Amygdala (tissue), 56 donors: ENCODE measurements around the gene PHYKPL.
A peak's percentile ranks its signal among the peaks of the same experiment; 100 is the strongest.

Experiments
- DNase-seq, 56 donors: peaks; one replicate each; lab custom pipeline; 2025; lab: John Stamatoyannopoulos, UW

Gene PHYKPL

GRCh38 chr5:178232124-178232919 lies at the start of gene PHYKPL:
TSS of gene PHYKPL (minus strand) at chr5:178232802. CDS start at chr5:178232550, 252 bp downstream.
- peak in 46 of 56 donors; percentile 24 to 84 (median 64) for DNase-seq

- DNase-seq = no peak
Observed at GRCh38 chr5:178282391-178282790, 49.8 kb upstream of the PHYKPL start.

GRCh38 chr5:178281331-178281730 lies 48.7 kb upstream of the PHYKPL start:
- no peak for DNase-seq

GRCh38 chr5:178280631-178281030 lies 48.0 kb upstream of the PHYKPL start:
- no peak for DNase-seq

- peak; percentile 40 to 97 (median 81) for DNase-seq
Observed at GRCh38 chr5:178279723-178280438, 47.3 kb upstream of the PHYKPL start.

GRCh38 chr5:178279026-178279722 lies 46.6 kb upstream of the PHYKPL start:
- DNase-seq = no peak

- no peak for DNase-seq
Observed at GRCh38 chr5:178278358-178279023, 45.9 kb upstream of the PHYKPL start.

GRCh38 chr5:178277866-178278265 lies 45.3 kb upstream of the PHYKPL start:
- DNase-seq = no peak

GRCh38 chr5:178277346-178277745 lies 44.7 kb upstream of the PHYKPL start:
- DNase-seq = no peak

- DNase-seq = no peak
Observed at GRCh38 chr5:178274781-178275537, 42.4 kb upstream of the PHYKPL start.

GRCh38 chr5:178273665-178274541 lies 41.3 kb upstream of the PHYKPL start:
- no peak for DNase-seq

- DNase-seq = no peak
Observed at GRCh38 chr5:178273041-178273440, 40.4 kb upstream of the PHYKPL start.

- no peak for DNase-seq
Observed at GRCh38 chr5:178272591-178272990, 40.0 kb upstream of the PHYKPL start.

GRCh38 chr5:178271726-178272479 lies 39.3 kb upstream of the PHYKPL start:
- no peak for DNase-seq

- no peak for DNase-seq
Observed at GRCh38 chr5:178271231-178271630, 38.6 kb upstream of the PHYKPL start.

- no peak for DNase-seq
Observed at GRCh38 chr5:178269499-178269898, 36.9 kb upstream of the PHYKPL start.

- no peak for DNase-seq
Observed at GRCh38 chr5:178267876-178268275, 35.3 kb upstream of the PHYKPL start.

GRCh38 chr5:178267245-178267644 lies 34.6 kb upstream of the PHYKPL start:
- DNase-seq = no peak
